HG03378 (cell line): ENCODE data around the gene EGR4.

Source experiments
- ATAC-seq: cut with Tn5 transposase; IDR thresholded peaks from one replicate; pipeline ENCODE4 v1.9.1; 2021; ENCODE audit warnings: mild to moderate bottlenecking, moderate library complexity; ENCODE audit not compliant: unreplicated experiment

The EGR4 gene

DNA sequence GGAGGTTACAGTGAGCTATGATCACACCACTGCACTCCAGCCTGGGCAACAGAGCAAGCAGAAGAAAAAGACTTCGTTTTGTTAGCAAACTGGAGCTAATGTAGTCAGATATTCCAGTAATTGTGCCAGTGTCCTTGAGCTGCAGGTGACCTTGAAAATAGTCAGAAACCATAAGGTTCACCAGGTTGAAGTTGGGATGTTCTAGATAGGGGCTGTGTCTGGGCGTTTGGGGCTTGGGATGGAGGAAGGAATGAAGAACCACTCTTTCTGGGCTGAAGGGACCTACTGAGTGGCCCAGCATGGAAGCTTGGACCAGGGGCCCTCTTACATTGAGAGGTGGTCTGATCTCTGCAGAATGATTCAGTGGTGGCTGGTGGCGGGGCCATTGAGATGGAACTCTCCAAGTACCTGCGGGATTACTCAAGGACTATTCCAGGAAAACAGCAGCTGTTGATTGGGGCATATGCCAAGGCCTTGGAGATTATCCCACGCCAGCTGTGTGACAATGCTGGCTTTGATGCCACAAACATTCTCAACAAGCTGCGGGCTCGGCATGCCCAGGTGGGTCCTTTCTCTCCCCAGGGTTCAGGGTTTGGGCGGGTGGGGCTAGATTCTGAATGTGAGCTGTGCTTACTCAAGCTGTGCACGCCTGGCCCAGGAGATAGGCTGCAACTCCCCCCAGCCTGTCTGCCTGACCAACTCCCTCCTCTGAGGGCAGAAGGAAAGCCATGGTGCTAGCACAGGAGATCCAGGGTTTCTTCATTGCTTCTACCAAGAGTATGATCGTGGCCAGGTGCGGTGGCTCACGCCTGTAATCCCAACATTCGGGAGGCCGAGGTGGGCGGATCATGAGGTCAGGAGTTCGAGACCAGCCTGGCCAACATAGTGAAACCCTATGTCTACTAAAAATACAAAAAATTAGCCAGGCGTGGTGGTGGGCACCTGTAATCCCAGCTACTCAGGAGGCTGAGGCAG is 42.2 kb downstream of the EGR4 start:
- ATAC-seq = no peak

DNA sequence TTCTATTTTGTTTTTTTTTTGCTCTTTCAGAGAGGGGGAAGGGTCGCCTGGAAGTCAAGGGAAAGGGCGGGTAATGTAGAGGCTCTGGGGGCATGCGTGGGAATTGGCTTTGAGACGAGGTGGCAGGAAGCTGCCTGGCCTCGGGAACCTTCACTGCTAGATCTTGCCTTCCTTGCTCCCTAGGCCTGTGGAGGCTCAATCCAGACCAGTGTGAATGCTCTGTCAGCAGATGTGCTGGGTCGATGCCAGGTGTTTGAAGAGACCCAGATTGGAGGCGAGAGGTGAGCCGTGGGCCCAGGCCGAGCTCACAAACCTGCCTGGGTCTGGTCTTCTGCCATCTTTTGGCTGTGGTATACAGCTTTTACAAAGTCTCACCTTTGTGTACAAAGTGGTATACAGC is 43.7 kb downstream of the EGR4 start:
- no peak for ATAC-seq

DNA sequence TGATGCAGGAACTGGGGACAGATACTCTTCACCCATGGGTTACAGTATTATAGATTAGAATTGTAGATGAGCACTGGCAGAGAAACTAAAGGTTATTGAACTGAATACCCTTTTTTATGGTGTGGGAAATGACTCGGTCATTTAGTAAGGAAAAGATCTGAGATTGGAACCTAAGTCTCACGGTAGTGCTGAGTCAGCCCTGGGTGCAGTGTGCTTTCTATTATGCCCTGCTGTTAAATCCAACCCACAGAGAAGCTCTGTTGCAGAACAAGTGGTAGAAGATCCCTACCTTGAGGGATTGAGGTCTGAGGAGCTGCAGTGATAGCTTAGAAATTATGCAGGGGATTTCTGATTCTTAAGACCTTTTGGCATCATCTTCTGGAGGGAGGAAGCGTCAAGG is 46.5 kb downstream of the EGR4 start:
- no peak for ATAC-seq

DNA sequence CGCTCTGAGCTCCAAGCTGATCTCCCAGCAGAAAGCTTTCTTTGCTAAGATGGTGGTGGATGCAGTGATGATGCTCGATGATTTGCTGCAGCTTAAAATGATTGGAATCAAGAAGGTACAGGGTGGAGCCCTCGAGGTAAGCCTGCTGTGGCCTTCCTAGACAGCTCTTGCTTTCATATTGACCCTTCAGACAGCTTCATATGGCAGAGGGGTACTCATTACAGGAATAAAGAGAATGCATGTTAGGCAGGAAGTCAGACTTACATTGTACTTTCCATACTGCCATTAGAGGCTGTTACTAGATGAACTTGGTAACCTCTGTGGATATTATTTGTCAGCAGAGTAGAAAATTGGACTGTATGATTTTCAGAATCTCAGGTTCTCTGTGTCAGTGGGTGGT is 48.8 kb downstream of the EGR4 start:
- ATAC-seq = no peak

DNA sequence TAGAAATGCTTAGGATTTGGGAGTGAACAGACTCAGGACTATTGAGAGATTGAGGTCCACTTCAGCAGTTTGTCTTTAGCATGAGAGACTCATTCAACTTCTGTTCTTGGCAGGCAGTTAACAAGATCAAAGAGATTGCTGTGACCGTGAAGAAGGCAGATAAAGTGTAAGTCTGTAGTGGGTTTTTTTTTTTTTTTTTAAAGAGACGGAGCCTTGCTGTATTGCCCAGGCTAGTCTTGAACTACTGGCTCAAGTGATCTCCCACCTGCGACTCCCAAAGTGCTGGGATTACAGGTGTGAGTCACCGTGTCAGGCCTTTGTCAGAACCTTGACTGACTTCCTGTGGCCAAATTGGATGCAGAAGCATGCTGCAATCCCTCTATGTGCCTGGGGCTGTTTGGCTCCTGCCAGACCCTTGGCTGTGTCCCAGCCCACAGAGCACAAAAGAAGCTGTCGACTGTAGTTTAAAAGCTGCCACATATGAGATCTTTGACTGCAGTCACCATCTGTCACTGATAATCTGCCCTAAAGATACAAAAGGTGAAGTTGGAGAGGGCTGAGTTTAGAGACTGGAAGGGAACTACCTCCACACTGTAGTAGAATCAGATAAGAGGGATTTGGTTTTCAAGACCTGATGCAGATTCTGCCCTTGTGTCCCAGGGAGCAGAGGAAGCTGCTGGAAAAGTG is 49.3 kb downstream of the EGR4 start:
- no peak for ATAC-seq
